Stomach (tissue), 4 donors: ENCODE results near the gene DMRTC1B.
"Not testable (repeated sequence)": the region's sequence is repeated elsewhere in the genome, so short reads cannot be mapped to it uniquely, and the experiment has no call there.

Experiments
- POLR2A ChIP-seq, 4 donors: fragments of 450-650 bp; IDR thresholded peaks; one replicate each; pipeline ENCODE4 v1.6.1; 2016; ENCODE audit warnings: antibody characterized with exemption in 4 of 4, control low read depth in 2 of 4, mild to moderate bottlenecking in 1 of 4, moderate library complexity in 1 of 4
- POLR2AphosphoS5 ChIP-seq, 3 donors: sonication (generic); formaldehyde crosslinking; IDR thresholded peaks; one replicate each; pipeline ENCODE4 v1.6.1; 2016; ENCODE audit warnings: antibody characterized with exemption in 3 of 3
- TF ChIP-seq, protein P1 (sequence below), 7 experiments: fragments of 450-650 bp in 4 of 7; fragments of 200-600 bp in 3 of 7; sonication (generic) in 3 of 7; IDR thresholded peaks; one replicate each; pipeline ENCODE4 v1.5.1; 2016 to 2019; ENCODE audit warnings: antibody characterized with exemption in 7 of 7, control low read depth in 2 of 7, mild to moderate bottlenecking in 1 of 7

DNA sequence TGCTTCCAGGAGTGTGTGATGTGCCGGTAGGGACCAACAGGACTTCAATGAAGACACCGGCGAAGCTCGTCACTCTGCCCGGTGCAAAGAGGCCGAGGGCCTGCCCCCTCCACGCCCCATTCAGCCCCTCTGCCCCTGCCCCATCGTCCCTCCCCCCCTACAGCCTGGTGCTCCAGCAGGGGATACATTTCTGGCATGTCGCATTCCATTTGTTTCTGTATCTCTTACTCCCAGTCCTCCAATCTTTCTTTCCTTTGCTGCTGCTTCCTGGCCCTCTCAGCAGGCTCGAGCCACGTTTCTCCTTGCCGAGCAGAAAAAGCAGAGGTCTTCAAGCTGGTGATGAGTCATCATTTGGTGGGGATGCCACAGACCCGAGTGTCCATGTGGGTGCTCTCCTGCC lies 31.4 kb downstream of the DMRTC1B start, which contains the start of gene FAM236D:
- TF ChIP-seq, protein P1, sequence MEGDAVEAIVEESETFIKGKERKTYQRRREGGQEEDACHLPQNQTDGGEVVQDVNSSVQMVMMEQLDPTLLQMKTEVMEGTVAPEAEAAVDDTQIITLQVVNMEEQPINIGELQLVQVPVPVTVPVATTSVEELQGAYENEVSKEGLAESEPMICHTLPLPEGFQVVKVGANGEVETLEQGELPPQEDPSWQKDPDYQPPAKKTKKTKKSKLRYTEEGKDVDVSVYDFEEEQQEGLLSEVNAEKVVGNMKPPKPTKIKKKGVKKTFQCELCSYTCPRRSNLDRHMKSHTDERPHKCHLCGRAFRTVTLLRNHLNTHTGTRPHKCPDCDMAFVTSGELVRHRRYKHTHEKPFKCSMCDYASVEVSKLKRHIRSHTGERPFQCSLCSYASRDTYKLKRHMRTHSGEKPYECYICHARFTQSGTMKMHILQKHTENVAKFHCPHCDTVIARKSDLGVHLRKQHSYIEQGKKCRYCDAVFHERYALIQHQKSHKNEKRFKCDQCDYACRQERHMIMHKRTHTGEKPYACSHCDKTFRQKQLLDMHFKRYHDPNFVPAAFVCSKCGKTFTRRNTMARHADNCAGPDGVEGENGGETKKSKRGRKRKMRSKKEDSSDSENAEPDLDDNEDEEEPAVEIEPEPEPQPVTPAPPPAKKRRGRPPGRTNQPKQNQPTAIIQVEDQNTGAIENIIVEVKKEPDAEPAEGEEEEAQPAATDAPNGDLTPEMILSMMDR (IDR thresholded peaks at IDR 0.05) = not testable (repeated sequence)
- not testable (repeated sequence) for TF ChIP-seq POLR2A, POLR2AphosphoS5 (IDR thresholded peaks at IDR 0.05)
